Right lobe of liver (tissue), 6 donors: ENCODE measurements around the gene CDH18. TPM values are rescaled to one million over a fixed set of nuclear protein-coding genes. Genes with fewer than 3 reads are reported as not detected.

ENCODE experiments used
- ATAC-seq, 4 donors: fragments of 200-7000 bp; cut with Tn5 transposase; one replicate each; pipeline ENCODE4 v1.9.1; 2020; ENCODE audit warnings: mild to moderate bottlenecking in 4 of 4, moderate library complexity in 4 of 4
- DNase-seq, 3 donors: peaks; one replicate each; pipeline ENCODE4 v3.0.0-alpha.2; 2020
- H3K27ac ChIP-seq, 3 donors: fragments of 200-600 bp; one replicate each; pipeline ENCODE4 v1.8.0; 2022
- H3K27me3 ChIP-seq, 2 donors: fragments of 200-600 bp; one replicate each; pipeline ENCODE4 v1.8.0; 2022
- H3K36me3 ChIP-seq, 4 donors: fragments of 200-600 bp; sonication (generic) in 1 of 4; one replicate each; pipeline versions ENCODE4 v1.5.1 to v1.8.0; 2017 to 2022; ENCODE audit warnings: control low read depth in 1 of 4
- H3K4me1 ChIP-seq, 4 donors: fragments of 200-600 bp; sonication (generic) in 1 of 4; one replicate each; pipeline versions ENCODE4 v1.5.1 to v1.8.0; 2017 to 2022; ENCODE audit warnings: control low read depth in 1 of 4
- H3K4me3 ChIP-seq, 3 donors: fragments of 200-600 bp; one replicate each; pipeline ENCODE4 v1.8.0; 2022
- H3K9me3 ChIP-seq, 4 donors: fragments of 200-600 bp; sonication (generic) in 1 of 4; one replicate each; pipeline versions ENCODE4 v1.5.1 to v1.8.0; 2017 to 2022; ENCODE audit warnings: control low read depth in 1 of 4
- POLR2A ChIP-seq: fragments of 450-650 bp; IDR thresholded peaks from one replicate; pipeline ENCODE4 v1.6.1; 2017; ENCODE audit warnings: antibody characterized with exemption, mild to moderate bottlenecking
- WGBS: methylation state at CpG from one replicate; pipeline ENCODE4 v1.1.6; 2018; ENCODE audit warnings: low coverage, low lambda C conversion rate; ENCODE audit not compliant: insufficient coverage; ENCODE audit errors: missing lambda C conversion rate; 5-methylcytosine and 5-hydroxymethylcytosine counted together
- intact Hi-C, 2 donors: fragments of 100-400 bp; cut with DNase I; formaldehyde crosslinking; loops; one replicate each; pipeline versions ENCODE4 v1.11.2 to v1.14.1; 2022
- total RNA-seq, 6 experiments: library from RNA; depleted of rRNA in 2 of 6; stranded (reverse); fragments of >200 nt in 2 of 6; fragmentation: NEBNext Ultra II Directional in 3 of 6; extraction: Animal tissue kit (Norgen Biotek cat#: 25700) in 3 of 6; gene quantifications; one replicate each; pipeline versions ENCODE4 v1.1.0 to v1.2.4, GENCODE V29; 2016 to 2023
- TF ChIP-seq, protein P1 (sequence below), 4 donors: fragments of 200-600 bp in 3 of 4; fragments of 450-650 bp in 1 of 4; IDR thresholded peaks; one replicate each; pipeline versions ENCODE4 v1.5.1 to v1.8.0; 2016 to 2022; ENCODE audit warnings: antibody characterized with exemption in 4 of 4, mild to moderate bottlenecking in 2 of 4
- donor health status: DM: no; HTN: yes; CAD: no.
- donor health status: DM: no; HTN: no; CAD: no.
- donor health status: DM: no; HTN: no; CAD: no.
- donor health status: DM: no; HTN: yes; CAD: no.
- donor health status: DM: no; HTN: yes; CAD: no.

CDH18 gene
- total RNA-seq, 6 experiments from 2014 or later, result not detected

DNA sequence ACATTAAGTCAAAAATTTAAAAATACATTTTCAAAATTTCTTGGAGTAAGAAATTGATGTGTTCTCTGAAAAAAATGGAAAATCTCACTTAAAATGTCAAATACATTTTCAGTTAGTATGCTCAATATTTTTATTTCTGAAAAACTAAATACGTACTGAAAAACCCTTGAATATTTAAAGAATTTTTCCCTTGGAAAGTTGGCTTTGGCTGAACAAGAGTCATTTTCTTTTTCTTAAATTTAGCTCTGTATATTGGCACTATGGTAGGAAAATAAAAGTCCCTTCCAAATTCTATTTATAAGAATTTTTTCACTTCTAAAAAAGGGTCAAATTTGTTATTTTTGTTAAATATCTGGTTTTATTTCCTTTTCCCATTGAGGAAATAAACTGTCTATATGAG, 29.0 kb upstream of the CDH18 start:
- 36% methylated on average over 1 of the region's 1 CpG for WGBS
- Histone ChIP-seq H3K27ac (no peak overlapping the region), H3K4me1 (no peaks in the 10 kb centered on the region), H3K36me3 (no peaks in the 10 kb centered on the region), H3K27me3 (no peaks in the 10 kb centered on the region), H3K9me3 (no peaks in the 10 kb centered on the region), H3K4me3 (no peak overlapping the region)
- intact Hi-C loops, result no loop called here
- ATAC-seq (no peak), DNase-seq (no peak)
- TF ChIP-seq, protein P1, sequence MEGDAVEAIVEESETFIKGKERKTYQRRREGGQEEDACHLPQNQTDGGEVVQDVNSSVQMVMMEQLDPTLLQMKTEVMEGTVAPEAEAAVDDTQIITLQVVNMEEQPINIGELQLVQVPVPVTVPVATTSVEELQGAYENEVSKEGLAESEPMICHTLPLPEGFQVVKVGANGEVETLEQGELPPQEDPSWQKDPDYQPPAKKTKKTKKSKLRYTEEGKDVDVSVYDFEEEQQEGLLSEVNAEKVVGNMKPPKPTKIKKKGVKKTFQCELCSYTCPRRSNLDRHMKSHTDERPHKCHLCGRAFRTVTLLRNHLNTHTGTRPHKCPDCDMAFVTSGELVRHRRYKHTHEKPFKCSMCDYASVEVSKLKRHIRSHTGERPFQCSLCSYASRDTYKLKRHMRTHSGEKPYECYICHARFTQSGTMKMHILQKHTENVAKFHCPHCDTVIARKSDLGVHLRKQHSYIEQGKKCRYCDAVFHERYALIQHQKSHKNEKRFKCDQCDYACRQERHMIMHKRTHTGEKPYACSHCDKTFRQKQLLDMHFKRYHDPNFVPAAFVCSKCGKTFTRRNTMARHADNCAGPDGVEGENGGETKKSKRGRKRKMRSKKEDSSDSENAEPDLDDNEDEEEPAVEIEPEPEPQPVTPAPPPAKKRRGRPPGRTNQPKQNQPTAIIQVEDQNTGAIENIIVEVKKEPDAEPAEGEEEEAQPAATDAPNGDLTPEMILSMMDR (IDR thresholded peaks at IDR 0.05), result no peak
- TF ChIP-seq POLR2A, result no peak

DNA sequence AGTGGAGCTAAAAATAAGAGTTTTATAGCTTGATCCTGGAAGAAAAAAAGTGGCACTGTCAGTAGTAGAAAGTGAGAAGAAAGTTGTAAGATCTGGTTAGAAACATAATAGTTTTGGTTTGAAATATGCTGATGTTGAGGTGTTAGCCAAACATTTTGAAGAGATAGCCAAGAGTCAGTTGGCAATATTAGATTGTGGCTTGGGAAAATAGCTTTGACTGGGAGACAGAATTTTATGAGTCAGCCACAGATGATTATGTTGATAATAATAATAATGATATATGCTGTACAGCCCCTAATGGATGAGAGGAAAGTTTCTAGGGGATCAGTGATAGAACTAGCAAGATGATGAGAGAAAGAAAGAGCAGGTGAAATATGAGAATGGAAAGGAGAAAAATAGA, 12.4 kb upstream of the CDH18 start:
- Histone ChIP-seq H3K36me3 (no peaks in the 10 kb centered on the region), H3K27ac (no peak overlapping the region), H3K9me3 (no peaks in the 10 kb centered on the region), H3K27me3 (no peaks in the 10 kb centered on the region), H3K4me3 (no peak overlapping the region), H3K4me1 (no peaks in the 10 kb centered on the region)
- intact Hi-C loops, result no loop called here
- TF ChIP-seq POLR2A, result no peak
- TF ChIP-seq, protein P1 (IDR thresholded peaks at IDR 0.05), result no peak
- DNase-seq (no peak), ATAC-seq (no peak)

DNA sequence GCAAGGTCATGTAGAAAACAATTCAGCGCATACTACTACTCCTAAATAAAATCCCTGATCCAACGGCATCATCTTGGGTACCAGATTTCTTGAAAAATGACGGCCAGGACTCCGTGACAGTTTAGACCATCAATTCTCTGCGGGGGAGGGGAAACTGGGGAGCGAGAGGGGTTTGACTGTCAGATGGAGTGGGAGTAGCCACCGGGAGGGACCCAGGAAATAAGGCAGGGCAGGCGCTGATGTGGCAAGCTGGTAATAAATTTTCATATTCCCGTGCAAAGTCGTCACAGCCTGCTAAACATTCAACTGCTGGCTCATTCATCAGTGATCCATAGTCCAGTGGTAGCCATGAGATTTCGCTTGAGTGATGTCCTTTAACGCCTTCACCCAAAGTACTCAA, 457 bp upstream of the CDH18 start:
- intact Hi-C loops, result no loop called here
- TF ChIP-seq POLR2A, result no peak
- TF ChIP-seq, protein P1 (IDR thresholded peaks at IDR 0.05), result no peak
- Histone ChIP-seq H3K36me3 (no peaks in the 10 kb centered on the region), H3K4me3 (no peak overlapping the region), H3K27ac (no peak overlapping the region), H3K9me3 (no peaks in the 10 kb centered on the region), H3K4me1 (no peaks in the 10 kb centered on the region), H3K27me3 (no peaks in the 10 kb centered on the region)
- WGBS, result 28% methylated on average over 11 of the region's 12 CpGs
- no peak for ATAC-seq
- no peak for DNase-seq

DNA sequence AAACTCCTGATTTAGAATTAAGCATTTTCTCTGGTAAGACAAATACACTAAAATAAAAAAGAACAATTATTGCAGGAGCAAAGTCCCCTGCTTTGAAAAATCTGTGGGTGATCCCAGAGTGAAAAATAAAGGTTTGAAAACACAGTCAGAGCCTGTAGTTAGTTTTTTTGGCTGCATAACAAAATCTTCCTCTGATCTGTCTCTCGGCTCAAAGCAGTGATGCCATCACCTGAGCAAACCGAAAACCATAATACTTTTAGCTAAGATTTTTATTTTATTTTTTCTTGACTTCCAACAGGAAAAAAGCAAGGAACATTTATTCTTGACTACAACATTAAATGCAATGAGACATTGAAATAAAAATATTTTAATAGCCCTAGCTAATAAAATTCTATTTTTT, 1.2 kb downstream of the CDH18 start:
- WGBS, result 55% methylated on average over 2 of the region's 2 CpGs
- no peak for TF ChIP-seq POLR2A
- TF ChIP-seq, protein P1 (IDR thresholded peaks at IDR 0.05), result no peak
- intact Hi-C loops, result no loop called here

DNA sequence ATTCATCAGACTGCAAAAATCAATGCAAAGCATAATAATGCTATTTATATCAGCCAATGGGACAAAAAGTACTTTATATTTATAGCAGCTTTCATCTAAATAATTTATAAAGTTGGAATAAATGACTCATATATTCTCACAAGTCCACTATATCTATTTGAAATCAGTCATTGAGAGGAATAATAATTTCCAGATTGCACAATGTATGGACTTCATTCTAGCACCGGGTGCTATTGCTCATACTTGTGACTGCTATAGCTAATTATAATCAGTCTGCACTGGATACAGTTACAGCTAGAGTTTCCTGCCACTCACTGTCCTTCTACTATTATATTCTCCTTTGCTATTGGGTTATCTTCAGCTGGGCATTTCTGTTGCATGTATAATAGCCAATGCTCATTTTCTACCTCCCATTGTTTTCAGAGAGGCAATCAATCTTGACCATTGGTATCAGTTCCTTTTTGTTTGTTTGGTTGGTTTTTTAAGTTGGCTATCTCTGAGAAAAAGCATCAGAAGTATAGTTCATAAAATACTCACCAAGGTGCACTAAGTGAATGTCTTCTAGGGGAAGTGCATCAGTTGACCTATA, 1.9 kb downstream of the CDH18 start:
- 45% methylated on average over 1 of the region's 1 CpG for WGBS
- Histone ChIP-seq H3K4me3 (no peak overlapping the region), H3K27me3 (no peaks in the 10 kb centered on the region), H3K36me3 (no peaks in the 10 kb centered on the region), H3K27ac (no peak overlapping the region), H3K4me1 (no peaks in the 10 kb centered on the region), H3K9me3 (no peaks in the 10 kb centered on the region)
- ATAC-seq (no peak), DNase-seq (no peak)
- TF ChIP-seq, protein P1 (IDR thresholded peaks at IDR 0.05), result no peak
- TF ChIP-seq POLR2A, result no peak
- intact Hi-C loops, result no loop called here

More for the DNA sequence above, 1.2 kb downstream of the CDH18 start:
- Histone ChIP-seq H3K4me1 (no peaks in the 10 kb centered on the region), H3K27me3 (no peaks in the 10 kb centered on the region), H3K27ac (no peak overlapping the region), H3K36me3 (no peaks in the 10 kb centered on the region), H3K4me3 (no peak overlapping the region), H3K9me3 (no peaks in the 10 kb centered on the region)
- ATAC-seq (no peak), DNase-seq (no peak)
